H1 (cell line): ENCODE data around the gene ARHGEF6. TPM values are rescaled to one million over a fixed set of nuclear protein-coding genes. Genes with fewer than 3 reads are reported as not detected.

Experiments used
- ASH2L ChIP-seq: fragments of 200-600, 300-600 bp; sonication (generic); IDR thresholded peaks from one replicate; pipeline ENCODE4 v1.7.1; 2017; ENCODE audit warnings: low read length
- POLR2A ChIP-seq, 2 experiments: IDR thresholded peaks; 1 replicate in 1 of 2; 2 replicates in 1 of 2; pipeline ENCODE4 v1.6.1; 2011; ENCODE audit warnings: low read depth in 2 of 2, low read length in 2 of 2, mild to moderate bottlenecking in 2 of 2; ENCODE audit errors: control extremely low read depth in 1 of 2
- RXRA ChIP-seq: IDR thresholded peaks from 2 replicates; pipeline ENCODE4 v1.6.1; 2011; ENCODE audit warnings: low read depth, mild to moderate bottlenecking, low read length, moderate library complexity; ENCODE audit not compliant: insufficient read depth
- SIRT6 ChIP-seq: IDR thresholded peaks from one replicate; pipeline ENCODE4 v1.7.1; 2012; ENCODE audit warnings: low read length, inconsistent platforms
- SP1 ChIP-seq: IDR thresholded peaks from 2 replicates; pipeline ENCODE4 v1.6.1; 2011; ENCODE audit warnings: low read depth, low read length
- SUZ12 ChIP-seq: fragments of 200-600 bp; sonication (generic); IDR thresholded peaks from 2 replicates; pipeline ENCODE4 v1.6.1; 2012; ENCODE audit warnings: mild to moderate bottlenecking, inconsistent platforms, low read length, moderate library complexity, mixed read lengths
- TAF7 ChIP-seq: optimal IDR thresholded peaks from 2 replicates; pipeline ENCODE3; 2011; ENCODE audit warnings: low read depth, mild to moderate bottlenecking, inconsistent platforms, low read length, moderate library complexity, borderline replicate concordance
- polyA plus RNA-seq, 7 experiments: library from polyadenylated mRNA; depleted of rRNA in 3 of 7; stranded (reverse) in 5 of 7; unstranded in 2 of 7; fragments of >200 nt in 5 of 7; fragments of 200-250 nt in 2 of 7; gene quantifications; 1 replicate in 5 of 7; 2 replicates in 1 of 7; 4 replicates in 1 of 7; pipeline versions ENCODE4 v1.2.1 to v1.2.3, GENCODE V29; 2011 to 2013; ENCODE audit warnings: missing spikeins in 2 of 7, mixed read lengths in 2 of 7
- total RNA-seq: library from RNA; stranded (reverse); fragmentation: NEBNext Ultra II Directional; extraction: Animal tissue kit (Norgen Biotek cat#: 25700); gene quantifications from 2 replicates; pipeline ENCODE4 v1.2.1, GENCODE V29; 2021
- TF ChIP-seq, protein P1 (sequence below): fragments of 300-600 bp; sonication (generic); IDR thresholded peaks from 2 replicates; pipeline ENCODE4 v1.7.1; 2012; ENCODE audit warnings: low read length, moderate library complexity, mild to moderate bottlenecking, inconsistent platforms; ENCODE audit not compliant: insufficient replicate concordance
- TF ChIP-seq, protein P2 (sequence below), 3 experiments: IDR thresholded peaks; 1 replicate in 2 of 3; 2 replicates in 1 of 3; pipeline versions ENCODE4 v1.5.1 to v1.6.1; 2011; ENCODE audit warnings: low read length in 3 of 3, mild to moderate bottlenecking in 3 of 3, inconsistent platforms in 2 of 3, low read depth in 1 of 3, moderate library complexity in 1 of 3; ENCODE audit not compliant: insufficient read depth in 1 of 3; ENCODE audit errors: control extremely low read depth in 1 of 3

Gene ARHGEF6
- total and polyA plus RNA-seq, 2 of the 8 experiments (the other 6 are each of a cell fraction or from before 2014, with no cell fraction given) = 3.6 to 3.7 TPM

GRCh38 chrX:136812286-136812685, 31.6 kb upstream of the ARHGEF6 start (continued):
- TF ChIP-seq, protein P1, sequence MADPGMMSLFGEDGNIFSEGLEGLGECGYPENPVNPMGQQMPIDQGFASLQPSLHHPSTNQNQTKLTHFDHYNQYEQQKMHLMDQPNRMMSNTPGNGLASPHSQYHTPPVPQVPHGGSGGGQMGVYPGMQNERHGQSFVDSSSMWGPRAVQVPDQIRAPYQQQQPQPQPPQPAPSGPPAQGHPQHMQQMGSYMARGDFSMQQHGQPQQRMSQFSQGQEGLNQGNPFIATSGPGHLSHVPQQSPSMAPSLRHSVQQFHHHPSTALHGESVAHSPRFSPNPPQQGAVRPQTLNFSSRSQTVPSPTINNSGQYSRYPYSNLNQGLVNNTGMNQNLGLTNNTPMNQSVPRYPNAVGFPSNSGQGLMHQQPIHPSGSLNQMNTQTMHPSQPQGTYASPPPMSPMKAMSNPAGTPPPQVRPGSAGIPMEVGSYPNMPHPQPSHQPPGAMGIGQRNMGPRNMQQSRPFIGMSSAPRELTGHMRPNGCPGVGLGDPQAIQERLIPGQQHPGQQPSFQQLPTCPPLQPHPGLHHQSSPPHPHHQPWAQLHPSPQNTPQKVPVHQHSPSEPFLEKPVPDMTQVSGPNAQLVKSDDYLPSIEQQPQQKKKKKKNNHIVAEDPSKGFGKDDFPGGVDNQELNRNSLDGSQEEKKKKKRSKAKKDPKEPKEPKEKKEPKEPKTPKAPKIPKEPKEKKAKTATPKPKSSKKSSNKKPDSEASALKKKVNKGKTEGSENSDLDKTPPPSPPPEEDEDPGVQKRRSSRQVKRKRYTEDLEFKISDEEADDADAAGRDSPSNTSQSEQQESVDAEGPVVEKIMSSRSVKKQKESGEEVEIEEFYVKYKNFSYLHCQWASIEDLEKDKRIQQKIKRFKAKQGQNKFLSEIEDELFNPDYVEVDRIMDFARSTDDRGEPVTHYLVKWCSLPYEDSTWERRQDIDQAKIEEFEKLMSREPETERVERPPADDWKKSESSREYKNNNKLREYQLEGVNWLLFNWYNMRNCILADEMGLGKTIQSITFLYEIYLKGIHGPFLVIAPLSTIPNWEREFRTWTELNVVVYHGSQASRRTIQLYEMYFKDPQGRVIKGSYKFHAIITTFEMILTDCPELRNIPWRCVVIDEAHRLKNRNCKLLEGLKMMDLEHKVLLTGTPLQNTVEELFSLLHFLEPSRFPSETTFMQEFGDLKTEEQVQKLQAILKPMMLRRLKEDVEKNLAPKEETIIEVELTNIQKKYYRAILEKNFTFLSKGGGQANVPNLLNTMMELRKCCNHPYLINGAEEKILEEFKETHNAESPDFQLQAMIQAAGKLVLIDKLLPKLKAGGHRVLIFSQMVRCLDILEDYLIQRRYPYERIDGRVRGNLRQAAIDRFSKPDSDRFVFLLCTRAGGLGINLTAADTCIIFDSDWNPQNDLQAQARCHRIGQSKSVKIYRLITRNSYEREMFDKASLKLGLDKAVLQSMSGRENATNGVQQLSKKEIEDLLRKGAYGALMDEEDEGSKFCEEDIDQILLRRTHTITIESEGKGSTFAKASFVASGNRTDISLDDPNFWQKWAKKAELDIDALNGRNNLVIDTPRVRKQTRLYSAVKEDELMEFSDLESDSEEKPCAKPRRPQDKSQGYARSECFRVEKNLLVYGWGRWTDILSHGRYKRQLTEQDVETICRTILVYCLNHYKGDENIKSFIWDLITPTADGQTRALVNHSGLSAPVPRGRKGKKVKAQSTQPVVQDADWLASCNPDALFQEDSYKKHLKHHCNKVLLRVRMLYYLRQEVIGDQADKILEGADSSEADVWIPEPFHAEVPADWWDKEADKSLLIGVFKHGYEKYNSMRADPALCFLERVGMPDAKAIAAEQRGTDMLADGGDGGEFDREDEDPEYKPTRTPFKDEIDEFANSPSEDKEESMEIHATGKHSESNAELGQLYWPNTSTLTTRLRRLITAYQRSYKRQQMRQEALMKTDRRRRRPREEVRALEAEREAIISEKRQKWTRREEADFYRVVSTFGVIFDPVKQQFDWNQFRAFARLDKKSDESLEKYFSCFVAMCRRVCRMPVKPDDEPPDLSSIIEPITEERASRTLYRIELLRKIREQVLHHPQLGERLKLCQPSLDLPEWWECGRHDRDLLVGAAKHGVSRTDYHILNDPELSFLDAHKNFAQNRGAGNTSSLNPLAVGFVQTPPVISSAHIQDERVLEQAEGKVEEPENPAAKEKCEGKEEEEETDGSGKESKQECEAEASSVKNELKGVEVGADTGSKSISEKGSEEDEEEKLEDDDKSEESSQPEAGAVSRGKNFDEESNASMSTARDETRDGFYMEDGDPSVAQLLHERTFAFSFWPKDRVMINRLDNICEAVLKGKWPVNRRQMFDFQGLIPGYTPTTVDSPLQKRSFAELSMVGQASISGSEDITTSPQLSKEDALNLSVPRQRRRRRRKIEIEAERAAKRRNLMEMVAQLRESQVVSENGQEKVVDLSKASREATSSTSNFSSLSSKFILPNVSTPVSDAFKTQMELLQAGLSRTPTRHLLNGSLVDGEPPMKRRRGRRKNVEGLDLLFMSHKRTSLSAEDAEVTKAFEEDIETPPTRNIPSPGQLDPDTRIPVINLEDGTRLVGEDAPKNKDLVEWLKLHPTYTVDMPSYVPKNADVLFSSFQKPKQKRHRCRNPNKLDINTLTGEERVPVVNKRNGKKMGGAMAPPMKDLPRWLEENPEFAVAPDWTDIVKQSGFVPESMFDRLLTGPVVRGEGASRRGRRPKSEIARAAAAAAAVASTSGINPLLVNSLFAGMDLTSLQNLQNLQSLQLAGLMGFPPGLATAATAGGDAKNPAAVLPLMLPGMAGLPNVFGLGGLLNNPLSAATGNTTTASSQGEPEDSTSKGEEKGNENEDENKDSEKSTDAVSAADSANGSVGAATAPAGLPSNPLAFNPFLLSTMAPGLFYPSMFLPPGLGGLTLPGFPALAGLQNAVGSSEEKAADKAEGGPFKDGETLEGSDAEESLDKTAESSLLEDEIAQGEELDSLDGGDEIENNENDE = no peak
- TF ChIP-seq POLR2A (IDR thresholded peaks at IDR 0.05; ENCODE audit: control extremely low read depth in 1 of 2, low read depth in 2 of 2, low read length in 2 of 2) = no peak
- no peak for TF ChIP-seq TAF7
- no peak for TF ChIP-seq SP1
- TF ChIP-seq ASH2L = no peak
- no peak for TF ChIP-seq SIRT6
- no peak for TF ChIP-seq RXRA
- no peak for TF ChIP-seq SUZ12
- TF ChIP-seq, protein P2, sequence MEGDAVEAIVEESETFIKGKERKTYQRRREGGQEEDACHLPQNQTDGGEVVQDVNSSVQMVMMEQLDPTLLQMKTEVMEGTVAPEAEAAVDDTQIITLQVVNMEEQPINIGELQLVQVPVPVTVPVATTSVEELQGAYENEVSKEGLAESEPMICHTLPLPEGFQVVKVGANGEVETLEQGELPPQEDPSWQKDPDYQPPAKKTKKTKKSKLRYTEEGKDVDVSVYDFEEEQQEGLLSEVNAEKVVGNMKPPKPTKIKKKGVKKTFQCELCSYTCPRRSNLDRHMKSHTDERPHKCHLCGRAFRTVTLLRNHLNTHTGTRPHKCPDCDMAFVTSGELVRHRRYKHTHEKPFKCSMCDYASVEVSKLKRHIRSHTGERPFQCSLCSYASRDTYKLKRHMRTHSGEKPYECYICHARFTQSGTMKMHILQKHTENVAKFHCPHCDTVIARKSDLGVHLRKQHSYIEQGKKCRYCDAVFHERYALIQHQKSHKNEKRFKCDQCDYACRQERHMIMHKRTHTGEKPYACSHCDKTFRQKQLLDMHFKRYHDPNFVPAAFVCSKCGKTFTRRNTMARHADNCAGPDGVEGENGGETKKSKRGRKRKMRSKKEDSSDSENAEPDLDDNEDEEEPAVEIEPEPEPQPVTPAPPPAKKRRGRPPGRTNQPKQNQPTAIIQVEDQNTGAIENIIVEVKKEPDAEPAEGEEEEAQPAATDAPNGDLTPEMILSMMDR (IDR thresholded peaks at IDR 0.05; ENCODE audit: control extremely low read depth in 1 of 3, insufficient read depth in 1 of 3, low read depth in 1 of 3, low read length in 3 of 3) = no peak
